K562 (cell line): ENCODE measurements around the gene EPSTI1.

Experiments used
- BMI1 ChIP-seq: fragments of 150-350 bp; IDR thresholded peaks from 2 replicates; pipeline ENCODE4 v1.6.1; 2014; ENCODE audit warnings: low read length
- FOS ChIP-seq: IDR thresholded peaks from 3 replicates; pipeline ENCODE4 v1.6.1; 2011; ENCODE audit not compliant: insufficient read length; ENCODE audit errors: extremely low read depth
- NFE2L1 ChIP-seq: fragments of 450-650 bp; IDR thresholded peaks from 2 replicates; pipeline ENCODE4 v1.6.1; 2016; ENCODE audit warnings: missing genetic modification characterization, low read depth, mild to moderate bottlenecking, missing compliant biosample characterization, moderate library complexity, borderline replicate concordance
- REST ChIP-seq, 2 experiments: fragments of 450-650 bp; formaldehyde crosslinking in 1 of 2; IDR thresholded peaks; 2 replicates each; pipeline versions ENCODE4 v1.4.0 to v1.6.1; 2014 to 2020; ENCODE audit warnings: mild to moderate bottlenecking in 2 of 2, borderline replicate concordance in 1 of 2, low read depth in 1 of 2

- TF ChIP-seq NFE2L1 (tag) (no peak), BMI1 (no peak), FOS (no peak), REST (IDR thresholded peaks at IDR 0.05; ENCODE audit: borderline replicate concordance) (no peak), REST (CRISPR knock-in tag; IDR thresholded peaks at IDR 0.05; ENCODE audit: low read depth) (no peak)
Measured at GRCh38 chr13:42946927-42947326, 45.1 kb downstream of the EPSTI1 start.
